Neural progenitor cell (in vitro differentiated cells): ENCODE data around the gene E2F1.

Experiments
- CTCF ChIP-seq: fragments of 200-600 bp; sonication (generic); IDR thresholded peaks from 2 replicates; pipeline ENCODE4 v1.5.1; 2017; ENCODE audit warnings: antibody characterized with exemption, mild to moderate bottlenecking
- EZH2 ChIP-seq: fragments of 200-600 bp; sonication (generic); IDR thresholded peaks from 2 replicates; pipeline ENCODE4 v1.6.1; 2017; ENCODE audit warnings: antibody characterized with exemption, mild to moderate bottlenecking, moderate library complexity
- EZH2phosphoT487 ChIP-seq: fragments of 200-600 bp; sonication (generic); IDR thresholded peaks from 2 replicates; pipeline ENCODE4 v1.6.1; 2017; ENCODE audit warnings: antibody characterized with exemption

DNA sequence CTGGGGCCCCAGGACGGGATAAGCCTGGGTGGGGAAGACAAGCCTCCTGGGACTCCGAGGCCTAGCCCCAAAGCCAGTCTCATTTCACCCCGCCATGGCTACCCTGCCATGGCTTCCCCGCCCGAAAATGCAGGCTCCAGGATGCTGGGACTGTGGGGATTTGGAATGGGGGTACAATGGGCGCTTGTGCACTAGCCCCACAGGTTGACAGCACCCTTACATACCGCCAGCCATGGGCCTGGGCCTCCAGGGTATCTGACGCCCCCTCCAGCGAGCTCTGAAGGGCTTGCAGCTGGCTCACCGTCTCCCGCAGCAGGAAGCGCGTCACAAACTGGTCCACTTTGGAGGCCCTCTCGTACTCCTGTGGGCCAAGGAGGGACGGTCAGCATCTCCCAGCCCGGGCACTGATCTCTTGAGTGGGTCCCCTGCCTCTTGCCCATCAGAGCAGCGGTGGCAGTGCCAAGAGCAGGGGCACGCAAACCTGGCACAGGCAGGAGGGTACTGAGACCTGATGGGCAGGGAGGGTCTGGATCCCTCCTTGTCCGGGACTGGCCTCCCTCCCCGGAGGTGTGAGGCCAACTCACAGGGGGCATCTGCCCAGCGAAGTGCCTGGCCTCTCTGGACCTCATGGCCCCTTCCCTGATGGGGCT lies 26.0 kb downstream of the E2F1 start:
- no peak for TF ChIP-seq EZH2
- no peak for TF ChIP-seq EZH2phosphoT487
- TF ChIP-seq CTCF, result no peak
